ENCODE results near the gene SMTN.

- no peak for TF ChIP-seq CTCF (IDR thresholded peaks at IDR 0.05)
- TF ChIP-seq POLR2A (IDR thresholded peaks at IDR 0.05) = no peak
Measured at GRCh38 chr22:31120642-31121041, 39.5 kb downstream of the SMTN start.

Measured in heart left ventricle (tissue), 13 donors.